LoVo (cell line): ENCODE data around the gene DCBLD1.
A peak's percentile ranks its signal among the peaks of the same experiment; 100 is the strongest.

ENCODE experiments used
- DNase-seq: peaks from one replicate; pipeline ENCODE4 v3.0.0-alpha.2; 2016; ENCODE audit warnings: low spot score

DCBLD1 gene

GRCh38 chr6:117531346-117531745, 48.9 kb downstream of the DCBLD1 start:
- DNase-seq: no peak

GRCh38 chr6:117531809-117532725, 49.6 kb downstream of the DCBLD1 start:
- no peak for DNase-seq

DNA sequence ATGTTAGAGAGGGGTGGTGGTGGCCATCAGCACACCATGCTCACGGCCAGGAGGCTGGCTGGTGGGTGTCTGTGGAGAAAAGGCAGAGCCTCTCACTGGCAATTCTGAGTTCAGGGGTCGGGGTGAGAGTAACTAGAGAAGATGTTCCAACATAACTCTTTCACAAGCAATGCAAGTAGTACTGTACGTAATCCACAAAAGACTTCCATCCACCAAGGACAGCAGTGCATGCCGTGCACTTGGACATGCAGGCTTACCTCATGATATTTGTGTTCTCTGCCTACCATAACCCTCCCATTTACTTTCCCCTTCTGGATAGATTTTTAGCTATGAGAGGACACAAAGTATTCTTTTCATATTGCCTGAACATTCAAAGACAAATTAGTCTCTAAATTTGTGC, 51.3 kb downstream of the DCBLD1 start:
- no peak for DNase-seq

- no peak for DNase-seq
These were observed 52.5 kb downstream of the DCBLD1 start for GRCh38 chr6:117534974-117535373.

DNA sequence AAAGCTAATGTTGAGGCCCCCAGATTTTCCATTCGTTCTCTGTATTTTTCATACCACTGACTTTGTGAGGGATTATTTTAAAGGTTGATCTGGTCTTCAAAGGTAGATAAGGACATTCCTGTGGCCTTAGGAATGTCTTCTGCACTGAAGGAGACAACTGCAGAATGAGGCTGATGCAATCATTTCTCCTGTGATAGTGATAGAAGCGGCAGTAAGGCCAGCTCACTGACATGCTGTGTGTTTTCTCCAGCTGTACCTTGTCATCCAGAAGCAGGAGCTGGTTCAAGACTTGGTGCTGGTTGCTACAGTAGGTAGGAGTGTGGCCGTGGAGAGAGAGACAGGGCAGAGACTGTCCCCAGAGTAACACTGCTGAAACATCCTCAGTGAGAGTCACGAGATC, 53.8 kb downstream of the DCBLD1 start:
- DNase-seq: peak; percentile 44

- no peak for DNase-seq
These were observed 56.1 kb downstream of the DCBLD1 start for GRCh38 chr6:117538615-117539014.

DNA sequence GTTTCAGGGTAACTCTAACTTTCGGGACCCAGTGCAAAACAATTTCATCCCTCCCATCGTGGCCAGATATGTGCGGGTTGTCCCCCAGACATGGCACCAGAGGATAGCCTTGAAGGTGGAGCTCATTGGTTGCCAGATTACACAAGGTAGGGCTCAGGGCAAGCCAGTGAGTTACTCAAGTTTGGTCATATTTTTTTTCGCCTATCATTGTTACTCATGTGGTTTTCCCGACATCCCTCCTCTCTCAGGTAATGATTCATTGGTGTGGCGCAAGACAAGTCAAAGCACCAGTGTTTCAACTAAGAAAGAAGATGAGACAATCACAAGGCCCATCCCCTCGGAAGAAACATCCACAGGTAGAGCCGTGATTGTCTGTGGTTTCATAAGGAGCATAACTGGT, 58.2 kb downstream of the DCBLD1 start:
- DNase-seq: no peak

GRCh38 chr6:117542493-117542892, 60.0 kb downstream of the DCBLD1 start:
- DNase-seq: no peak

DNA sequence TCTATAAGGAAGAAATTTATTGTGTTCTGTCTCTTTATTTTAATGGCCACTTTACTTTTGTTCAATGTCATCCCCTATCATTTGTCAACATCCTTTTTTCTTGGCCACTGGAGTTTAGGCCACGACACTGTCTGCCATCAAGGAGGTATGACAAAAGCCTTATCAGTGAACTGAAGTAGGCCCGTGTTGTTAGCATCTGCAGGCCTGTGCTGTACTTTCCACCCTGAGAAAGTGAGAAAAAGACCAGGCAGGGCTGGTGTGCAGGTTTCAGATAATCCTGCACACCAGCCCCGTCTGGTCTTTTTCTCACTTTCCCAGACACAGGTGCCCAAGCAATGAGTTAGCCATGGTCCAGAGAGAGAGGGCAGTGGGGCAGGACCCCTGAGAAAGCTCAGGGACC, 62.2 kb downstream of the DCBLD1 start:
- DNase-seq: no peak

GRCh38 chr6:117545161-117545595, 62.7 kb downstream of the DCBLD1 start:
- no peak for DNase-seq

GRCh38 chr6:117546674-117547073, 64.2 kb downstream of the DCBLD1 start:
- DNase-seq: no peak

GRCh38 chr6:117547688-117548621, 65.5 kb downstream of the DCBLD1 start:
- DNase-seq: no peak

DNA sequence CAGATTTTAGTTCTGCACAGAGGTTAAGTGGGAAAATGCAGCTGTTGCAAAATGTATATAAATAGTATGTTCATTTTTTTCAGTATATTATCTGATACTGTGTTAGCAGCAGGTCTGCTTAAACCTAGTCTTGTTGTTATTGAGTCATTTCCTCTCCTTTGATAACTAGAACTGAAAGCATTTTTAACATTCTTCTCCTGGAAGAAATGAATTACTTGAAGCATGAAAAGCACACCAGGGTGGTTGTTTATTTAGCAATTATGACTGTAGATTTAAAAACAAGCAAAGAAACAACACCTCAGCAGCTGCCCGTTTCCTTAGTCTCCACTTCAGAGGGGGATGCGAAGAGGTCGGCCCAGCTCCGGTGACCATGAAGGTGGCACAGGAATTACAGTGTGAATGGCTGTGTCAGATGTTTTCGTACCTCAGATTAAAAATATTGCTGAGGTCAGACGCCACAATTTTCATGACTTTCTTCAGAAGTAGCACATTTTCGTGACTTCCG, 66.4 kb downstream of the DCBLD1 start:
- peak; percentile 6 for DNase-seq

GRCh38 chr6:117549611-117550010, 67.1 kb downstream of the DCBLD1 start:
- DNase-seq: no peak

DNA sequence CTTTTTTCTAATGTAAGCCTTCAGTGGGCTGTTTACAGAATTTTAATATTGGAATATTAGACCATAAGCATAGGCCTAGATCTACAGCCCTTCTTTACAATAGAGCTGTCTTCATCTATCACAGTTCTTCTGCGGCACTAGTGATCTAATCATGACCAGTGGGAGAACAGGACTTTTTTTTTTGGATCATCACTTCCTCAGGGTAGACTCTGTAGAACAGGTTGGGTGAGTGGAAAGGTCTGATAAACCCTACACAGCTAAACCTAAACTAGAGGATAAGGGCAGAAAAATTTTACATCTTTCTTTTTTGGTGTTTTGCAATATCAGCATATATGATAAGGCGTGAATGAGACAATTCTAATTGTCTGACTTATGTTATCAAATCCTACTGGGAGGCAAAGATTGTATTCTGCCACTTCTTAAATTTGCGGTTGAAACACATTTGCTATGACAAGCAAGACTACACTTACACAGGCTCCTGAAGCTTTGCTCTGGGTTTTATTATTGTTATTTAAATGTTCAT, 67.7 kb downstream of the DCBLD1 start:
- no peak for DNase-seq

- no peak for DNase-seq
These were observed 68.3 kb downstream of the DCBLD1 start for GRCh38 chr6:117550618-117551242.

- no peak for DNase-seq
These were observed 70.1 kb downstream of the DCBLD1 start for GRCh38 chr6:117552618-117553017.

GRCh38 chr6:117553142-117553541, 70.7 kb downstream of the DCBLD1 start:
- DNase-seq: no peak

GRCh38 chr6:117555262-117555849, 72.9 kb downstream of the DCBLD1 start:
- DNase-seq: no peak

- peak; percentile 37 for DNase-seq
These were observed 73.5 kb downstream of the DCBLD1 start for GRCh38 chr6:117555882-117556498.

DNA sequence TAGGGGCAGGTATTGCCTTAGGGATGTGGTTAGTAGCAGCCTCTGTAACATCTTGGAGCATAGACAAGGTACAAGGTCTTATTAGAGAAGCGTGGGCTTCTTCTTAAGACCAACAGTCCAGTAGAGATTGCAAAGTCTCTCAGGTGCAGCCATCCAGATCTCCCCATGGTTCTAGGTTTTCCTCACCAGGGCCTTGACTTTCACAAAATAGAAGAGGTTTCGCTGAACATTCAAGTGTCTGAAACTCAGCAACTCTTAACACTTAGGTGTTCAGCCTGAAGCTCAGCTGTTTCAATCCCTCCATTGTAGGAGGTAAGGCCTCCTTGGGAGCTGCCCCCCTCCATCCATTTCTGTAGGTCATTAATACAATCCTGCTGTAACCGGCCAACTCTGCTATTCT, 75.5 kb downstream of the DCBLD1 start:
- DNase-seq: no peak
